HepG2 (cell line): ENCODE results near the gene MLLT1.

ENCODE experiments used
- GTF2F1 ChIP-seq: fragments of 150-350 bp; IDR thresholded peaks from 2 replicates; pipeline ENCODE4 v1.6.1; 2014; ENCODE audit warnings: low read length
- KDM1A ChIP-seq: IDR thresholded peaks from 2 replicates; pipeline ENCODE4 v1.6.1; 2016; ENCODE audit warnings: missing compliant biosample characterization
- MAZ ChIP-seq, 2 experiments: sonication (generic) in 1 of 2; formaldehyde crosslinking in 1 of 2; IDR thresholded peaks; 2 replicates each; pipeline versions ENCODE4 v1.5.0 to v1.6.1; 2012 to 2020; ENCODE audit warnings: low read depth in 2 of 2, mild to moderate bottlenecking in 2 of 2, borderline replicate concordance in 1 of 2, improper control_type of control experiment in 1 of 2, low read length in 1 of 2, missing genetic modification reagents in 1 of 2, moderate library complexity in 1 of 2
- PHB2 ChIP-seq: fragments of 450-650 bp; IDR thresholded peaks from 2 replicates; pipeline ENCODE4 v1.6.1; 2018; ENCODE audit not compliant: partially characterized antibody
- POLR2A ChIP-seq, 2 experiments: IDR thresholded peaks; 2 replicates each; pipeline ENCODE4 v1.6.1; 2011; ENCODE audit warnings: low read depth in 2 of 2, low read length in 2 of 2, mild to moderate bottlenecking in 1 of 2, moderate library complexity in 1 of 2; ENCODE audit not compliant: insufficient read depth in 1 of 2
- RNF2 ChIP-seq: fragments of 450-650 bp; conservative IDR thresholded peaks from 2 replicates; pipeline ENCODE4 v1.6.1; 2016; ENCODE audit warnings: low read depth
- ZEB1 ChIP-seq: IDR thresholded peaks from 2 replicates; pipeline ENCODE4 v1.6.1; 2012; ENCODE audit warnings: mild to moderate bottlenecking, low read depth, inconsistent platforms; ENCODE audit not compliant: insufficient replicate concordance
- ZFP36L2 ChIP-seq: sonication (generic); formaldehyde crosslinking; IDR thresholded peaks from 2 replicates; pipeline ENCODE4 v1.4.0; 2020; ENCODE audit warnings: missing genetic modification reagents
- ZNF350 ChIP-seq: sonication (generic); formaldehyde crosslinking; IDR thresholded peaks from 2 replicates; pipeline ENCODE4 v1.4.0; 2020; ENCODE audit warnings: mild to moderate bottlenecking, low read depth, missing genetic modification reagents, borderline replicate concordance
- TF ChIP-seq, protein P1 (sequence below): sonication (generic); formaldehyde crosslinking; IDR thresholded peaks from 2 replicates; pipeline ENCODE4 v1.4.0; 2020; ENCODE audit warnings: missing genetic modification reagents
- TF ChIP-seq, protein P2 (sequence below): IDR thresholded peaks from 2 replicates; pipeline ENCODE4 v1.6.1; 2016; ENCODE audit warnings: missing compliant biosample characterization, missing genetic modification reagents, borderline replicate concordance

DNA sequence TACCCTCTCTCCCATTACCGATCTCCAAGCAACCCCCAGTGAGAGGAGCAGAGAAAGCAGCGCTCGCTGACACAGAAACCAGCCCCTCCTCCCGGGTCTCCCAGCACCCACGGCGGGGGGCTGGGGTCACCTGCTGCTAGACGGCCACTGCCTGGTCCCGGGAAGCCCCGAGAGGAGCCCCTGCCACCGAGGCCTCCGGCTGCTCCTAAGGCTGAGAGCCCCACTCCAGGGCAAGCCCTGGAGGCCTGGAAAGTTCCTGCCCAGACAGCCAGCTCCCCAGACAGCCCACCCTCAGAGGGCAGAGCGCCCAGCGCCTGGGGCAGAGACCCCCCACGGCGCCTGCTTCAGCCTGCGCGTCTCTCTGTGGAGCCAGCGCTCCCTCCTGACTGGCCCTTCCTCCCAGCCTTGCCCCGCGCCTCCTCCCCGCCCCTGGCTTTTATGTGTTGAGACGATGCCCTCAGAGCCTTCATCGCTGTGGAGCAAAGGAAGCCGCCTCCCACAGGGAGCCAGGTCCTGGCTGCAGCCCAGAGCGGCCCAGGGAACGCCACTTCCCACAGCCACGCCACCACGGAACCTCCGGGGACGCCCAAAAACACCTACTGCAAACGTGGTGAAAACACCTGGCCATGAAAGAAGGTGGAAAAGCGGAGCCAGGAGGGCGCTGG lies 51.1 kb downstream of the MLLT1 start:
- no peak for TF ChIP-seq MAZ (IDR thresholded peaks at IDR 0.05; ENCODE audit: borderline replicate concordance, low read depth, low read length)
- TF ChIP-seq MAZ (CRISPR knock-in tag; IDR thresholded peaks at IDR 0.05; ENCODE audit: low read depth), result no peak
- TF ChIP-seq POLR2A (IDR thresholded peaks at IDR 0.05; ENCODE audit: insufficient read depth in 1 of 2, low read depth in 2 of 2, low read length in 2 of 2), result no peak
- TF ChIP-seq RNF2, result no peak
- TF ChIP-seq, protein P1, sequence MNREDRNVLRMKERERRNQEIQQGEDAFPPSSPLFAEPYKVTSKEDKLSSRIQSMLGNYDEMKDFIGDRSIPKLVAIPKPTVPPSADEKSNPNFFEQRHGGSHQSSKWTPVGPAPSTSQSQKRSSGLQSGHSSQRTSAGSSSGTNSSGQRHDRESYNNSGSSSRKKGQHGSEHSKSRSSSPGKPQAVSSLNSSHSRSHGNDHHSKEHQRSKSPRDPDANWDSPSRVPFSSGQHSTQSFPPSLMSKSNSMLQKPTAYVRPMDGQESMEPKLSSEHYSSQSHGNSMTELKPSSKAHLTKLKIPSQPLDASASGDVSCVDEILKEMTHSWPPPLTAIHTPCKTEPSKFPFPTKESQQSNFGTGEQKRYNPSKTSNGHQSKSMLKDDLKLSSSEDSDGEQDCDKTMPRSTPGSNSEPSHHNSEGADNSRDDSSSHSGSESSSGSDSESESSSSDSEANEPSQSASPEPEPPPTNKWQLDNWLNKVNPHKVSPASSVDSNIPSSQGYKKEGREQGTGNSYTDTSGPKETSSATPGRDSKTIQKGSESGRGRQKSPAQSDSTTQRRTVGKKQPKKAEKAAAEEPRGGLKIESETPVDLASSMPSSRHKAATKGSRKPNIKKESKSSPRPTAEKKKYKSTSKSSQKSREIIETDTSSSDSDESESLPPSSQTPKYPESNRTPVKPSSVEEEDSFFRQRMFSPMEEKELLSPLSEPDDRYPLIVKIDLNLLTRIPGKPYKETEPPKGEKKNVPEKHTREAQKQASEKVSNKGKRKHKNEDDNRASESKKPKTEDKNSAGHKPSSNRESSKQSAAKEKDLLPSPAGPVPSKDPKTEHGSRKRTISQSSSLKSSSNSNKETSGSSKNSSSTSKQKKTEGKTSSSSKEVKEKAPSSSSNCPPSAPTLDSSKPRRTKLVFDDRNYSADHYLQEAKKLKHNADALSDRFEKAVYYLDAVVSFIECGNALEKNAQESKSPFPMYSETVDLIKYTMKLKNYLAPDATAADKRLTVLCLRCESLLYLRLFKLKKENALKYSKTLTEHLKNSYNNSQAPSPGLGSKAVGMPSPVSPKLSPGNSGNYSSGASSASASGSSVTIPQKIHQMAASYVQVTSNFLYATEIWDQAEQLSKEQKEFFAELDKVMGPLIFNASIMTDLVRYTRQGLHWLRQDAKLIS, result no peak
- no peak for TF ChIP-seq PHB2
- TF ChIP-seq ZFP36L2 (CRISPR knock-in tag), result no peak
- TF ChIP-seq, protein P2, sequence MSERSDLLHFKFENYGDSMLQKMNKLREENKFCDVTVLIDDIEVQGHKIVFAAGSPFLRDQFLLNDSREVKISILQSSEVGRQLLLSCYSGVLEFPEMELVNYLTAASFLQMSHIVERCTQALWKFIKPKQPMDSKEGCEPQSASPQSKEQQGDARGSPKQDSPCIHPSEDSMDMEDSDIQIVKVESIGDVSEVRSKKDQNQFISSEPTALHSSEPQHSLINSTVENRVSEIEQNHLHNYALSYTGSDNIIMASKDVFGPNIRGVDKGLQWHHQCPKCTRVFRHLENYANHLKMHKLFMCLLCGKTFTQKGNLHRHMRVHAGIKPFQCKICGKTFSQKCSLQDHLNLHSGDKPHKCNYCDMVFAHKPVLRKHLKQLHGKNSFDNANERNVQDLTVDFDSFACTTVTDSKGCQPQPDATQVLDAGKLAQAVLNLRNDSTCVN, result no peak
- no peak for TF ChIP-seq KDM1A (CRISPR knock-in tag)
- no peak for TF ChIP-seq ZEB1
- no peak for TF ChIP-seq GTF2F1
- TF ChIP-seq ZNF350 (CRISPR knock-in tag), result no peak
